GM12891 (cell line): ENCODE results near the gene SNAI3.
"Not testable (repeated sequence)": the region's sequence is repeated elsewhere in the genome, so short reads cannot be mapped to it uniquely, and the experiment has no call there.

Experiments
- DNase-seq: peaks from one replicate; pipeline ENCODE4 v3.0.0; 2011; ENCODE audit warnings: low spot score; ENCODE audit not compliant: insufficient read length
- FAIRE-seq: peaks from 2 replicates; lab custom pipeline; 2011; peaks lifted over from hg19 to GRCh38; lab: Jason Lieb, UNC
- PAX5 ChIP-seq: IDR thresholded peaks from 2 replicates; pipeline ENCODE4 v1.6.1; 2011; ENCODE audit warnings: low read length, moderate library complexity, mild to moderate bottlenecking; ENCODE audit not compliant: insufficient read depth, severe bottlenecking
- POLR2A ChIP-seq: IDR thresholded peaks from 2 replicates; pipeline ENCODE4 v1.6.1; 2011; ENCODE audit warnings: low read depth, low read length, control low read depth
- POLR2AphosphoS5 ChIP-seq: IDR thresholded peaks from 2 replicates; pipeline ENCODE4 v1.6.1; 2011; ENCODE audit warnings: low read depth, low read length, control low read depth
- POU2F2 ChIP-seq: IDR thresholded peaks from 2 replicates; pipeline ENCODE4 v1.6.1; 2011; ENCODE audit warnings: low read depth, mild to moderate bottlenecking, control low read depth, low read length, moderate library complexity
- SPI1 ChIP-seq: IDR thresholded peaks from 2 replicates; pipeline ENCODE4 v1.6.1; 2011; ENCODE audit warnings: low read depth, low read length, control low read depth
- TAF1 ChIP-seq: IDR thresholded peaks from 2 replicates; pipeline ENCODE4 v1.6.1; 2011; ENCODE audit warnings: low read depth, low read length, control low read depth

The SNAI3 gene

DNA sequence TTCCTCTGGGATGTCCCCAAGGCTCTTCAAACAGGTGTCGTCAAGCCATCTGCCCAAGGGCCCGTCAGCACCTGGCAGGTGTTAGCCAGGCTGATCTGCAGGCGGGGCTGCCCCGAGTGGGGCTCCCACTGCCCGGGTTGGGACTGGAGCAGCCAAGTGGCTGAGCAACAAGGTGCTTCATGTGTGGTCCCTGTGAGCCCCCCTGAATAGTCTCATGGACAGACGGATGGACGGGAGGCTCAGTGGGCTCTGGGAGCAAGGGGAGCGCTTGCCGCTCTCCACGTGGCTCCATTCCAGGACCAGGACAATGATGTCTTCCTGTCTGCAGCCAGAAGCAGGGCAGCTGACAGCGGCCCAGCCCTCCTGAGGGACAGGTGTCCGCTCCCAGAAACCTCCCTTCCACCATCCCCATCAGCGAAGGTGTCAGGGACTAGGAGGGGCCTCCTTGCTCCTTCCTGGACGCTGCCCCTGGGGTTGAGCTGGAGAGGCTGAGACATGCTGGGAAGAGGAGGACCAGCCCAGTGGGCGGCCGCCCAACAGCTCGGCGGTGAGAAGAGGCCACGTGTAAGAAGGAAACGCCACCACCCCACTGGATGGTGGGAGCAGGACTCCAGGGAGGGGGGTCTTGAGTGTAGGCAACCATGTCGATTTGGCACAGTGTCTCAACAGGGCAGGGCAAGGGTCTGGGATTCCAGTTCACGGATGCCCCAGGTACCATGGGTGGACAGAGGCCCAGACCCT, 9.6 kb downstream of the SNAI3 start:
- DNase-seq (no peak), FAIRE-seq (no peak)
- TF ChIP-seq POU2F2, result no peak
- TF ChIP-seq PAX5, result no peak
- no peak for TF ChIP-seq POLR2AphosphoS5
- no peak for TF ChIP-seq POLR2A
- no peak for TF ChIP-seq SPI1
- no peak for TF ChIP-seq TAF1

DNA sequence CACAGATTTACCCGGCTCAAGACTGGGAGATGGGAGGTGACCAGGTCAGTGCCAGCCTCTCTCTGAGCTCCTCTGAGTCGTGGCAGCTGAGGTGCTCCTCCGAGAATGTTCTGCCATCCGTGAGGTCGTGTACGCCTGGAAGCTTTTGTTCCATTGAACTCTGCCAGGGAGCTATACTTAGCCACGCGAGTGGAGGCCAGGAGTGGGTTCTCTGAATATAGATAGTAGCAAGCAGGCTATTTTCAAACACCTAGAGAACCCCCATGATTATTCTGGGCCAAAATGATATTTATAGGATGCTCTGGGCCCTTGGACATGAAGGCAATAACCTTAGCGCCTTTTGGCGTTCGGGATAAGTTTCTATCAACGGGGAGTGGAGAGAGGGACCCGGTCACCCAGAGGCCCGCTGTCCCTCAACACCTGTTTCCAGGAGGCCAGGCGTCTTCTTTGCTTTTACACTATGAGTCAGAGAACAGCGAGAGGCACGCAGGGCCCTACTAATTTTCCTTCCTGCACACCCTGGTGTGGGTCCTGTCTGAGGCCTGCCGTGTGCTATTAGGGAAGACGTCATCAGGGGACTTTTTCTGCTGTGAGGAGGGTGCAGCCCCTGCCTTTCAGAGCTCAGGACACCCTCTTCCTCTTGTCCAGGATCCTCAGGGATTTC, 12.5 kb downstream of the SNAI3 start:
- TF ChIP-seq POLR2AphosphoS5, result no peak
- no peak for TF ChIP-seq PAX5
- 0 out of 2 replicates have a peak, but pooled peaks have one; percentile 12 for TF ChIP-seq SPI1
- TF ChIP-seq POLR2A, result no peak
- no peak for TF ChIP-seq POU2F2
- TF ChIP-seq TAF1, result peak; percentile 18; the same call in 1 of the 2 replicates
- peak; percentile 69 for FAIRE-seq
- peak; percentile 63 for DNase-seq

DNA sequence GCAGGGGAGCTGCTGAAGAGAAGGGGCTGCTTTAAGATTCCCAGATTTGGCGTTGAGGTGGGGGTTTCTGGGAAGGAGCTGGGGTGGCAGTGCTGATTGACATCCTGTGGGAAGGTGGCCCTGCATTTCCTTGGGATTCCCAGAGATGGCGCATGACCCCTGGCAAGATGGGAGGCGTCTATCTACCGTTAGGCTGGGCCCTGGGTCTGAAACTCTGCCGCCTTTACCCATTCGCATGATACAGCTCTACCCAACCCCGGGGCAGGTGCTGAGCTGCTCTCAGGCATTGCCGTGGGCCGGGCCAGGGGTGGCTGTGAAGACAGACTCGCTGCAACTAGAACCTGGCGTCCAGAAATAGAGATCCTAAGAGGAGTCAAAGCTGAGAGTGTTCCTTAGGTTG, 13.5 kb downstream of the SNAI3 start:
- DNase-seq (no peak), FAIRE-seq (no peak)
- TF ChIP-seq POU2F2, result no peak
- TF ChIP-seq TAF1, result no peak
- TF ChIP-seq POLR2AphosphoS5, result no peak
- TF ChIP-seq PAX5, result no peak
- TF ChIP-seq SPI1, result no peak
- no peak for TF ChIP-seq POLR2A

DNA sequence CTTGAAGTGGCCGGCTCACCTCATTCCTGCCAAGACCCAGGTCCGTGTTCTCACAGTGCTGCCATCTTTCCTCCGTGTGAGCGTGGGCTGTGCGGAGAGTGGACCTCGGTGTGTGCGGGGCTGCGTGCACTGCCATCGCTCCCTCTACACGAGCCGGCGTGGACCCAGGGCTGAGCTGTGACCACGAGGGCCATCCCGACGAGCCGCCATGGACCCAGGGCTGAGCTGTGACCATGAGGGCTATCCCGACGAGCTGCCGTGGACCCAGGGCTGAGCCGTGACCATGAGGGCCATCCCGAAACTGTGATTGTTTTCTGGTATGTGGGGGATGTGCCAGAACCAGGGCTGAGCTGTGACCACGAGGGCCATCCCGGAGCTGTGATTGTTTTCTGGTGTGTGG, 14.5 kb downstream of the SNAI3 start:
- DNase-seq (no peak), FAIRE-seq (no peak)
- TF ChIP-seq POLR2A (no peak), POU2F2 (no peak), PAX5 (no peak), SPI1 (no peak), TAF1 (no peak), POLR2AphosphoS5 (no peak)

DNA sequence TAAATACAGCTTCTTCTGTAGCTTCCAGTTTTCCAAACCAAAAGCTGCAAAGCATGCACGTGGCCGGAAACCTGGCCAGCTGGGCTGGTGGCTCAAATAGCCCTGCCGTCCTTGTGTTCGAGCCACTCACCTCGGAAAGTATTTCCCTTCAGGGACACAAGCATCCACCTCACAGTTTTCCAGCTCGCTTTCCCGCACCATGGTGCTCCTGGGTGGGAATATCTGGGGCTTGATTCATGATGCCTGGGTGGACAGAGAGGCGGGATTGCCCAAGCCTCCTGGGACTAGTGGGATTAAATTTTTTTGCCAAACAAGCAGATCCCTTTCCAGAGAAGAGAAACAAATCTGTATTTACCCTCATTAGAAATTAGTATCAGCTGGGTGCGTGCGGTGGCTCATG, 16.3 kb downstream of the SNAI3 start:
- TF ChIP-seq POLR2AphosphoS5 (no peak), POU2F2 (no peak), SPI1 (no peak)
- FAIRE-seq (no peak), DNase-seq (no peak)

DNA sequence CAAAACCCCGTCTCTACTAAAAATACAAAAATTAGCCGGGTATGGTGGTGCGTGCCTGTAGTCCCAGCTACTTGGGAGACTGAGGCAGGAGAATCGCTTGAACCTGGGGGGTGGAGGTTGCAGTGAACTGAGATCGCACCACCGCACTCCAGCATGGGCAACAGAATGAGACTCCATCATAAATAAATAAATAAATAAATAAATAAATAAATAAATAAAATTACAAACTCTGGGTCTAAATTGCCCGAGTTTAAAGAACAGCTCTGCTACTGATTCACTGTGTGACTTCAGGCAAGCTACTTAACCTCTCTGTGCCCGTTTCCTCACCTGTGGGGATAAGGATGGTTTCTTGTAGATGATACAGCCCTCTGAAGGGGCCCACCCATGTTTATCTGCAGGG, 16.8 kb downstream of the SNAI3 start:
- not testable (repeated sequence) for FAIRE-seq, DNase-seq

DNA sequence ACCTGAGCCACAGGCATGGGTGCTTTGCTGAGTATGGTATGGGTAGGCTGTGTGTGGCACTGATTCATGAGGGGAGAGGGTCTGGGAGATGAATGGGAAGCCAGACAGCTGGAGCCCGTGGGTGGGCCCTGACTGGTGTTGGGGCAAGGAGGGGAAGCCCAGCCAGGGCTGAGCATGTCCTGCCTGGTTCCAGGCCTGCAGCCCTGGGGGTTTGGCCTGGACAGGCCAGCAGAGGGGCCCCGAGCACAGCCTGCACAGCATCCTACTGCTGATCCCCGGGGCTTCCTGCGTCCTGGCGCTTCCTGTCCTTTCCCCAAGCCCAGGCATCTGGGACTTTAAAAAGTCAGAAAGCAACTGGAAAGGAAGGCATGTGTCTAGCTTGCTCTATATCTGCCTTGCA, 18.8 kb downstream of the SNAI3 start:
- FAIRE-seq (no peak), DNase-seq (no peak)
- TF ChIP-seq POU2F2, result no peak
- no peak for TF ChIP-seq PAX5
- TF ChIP-seq SPI1, result no peak
- TF ChIP-seq TAF1, result no peak
- TF ChIP-seq POLR2A, result no peak
- no peak for TF ChIP-seq POLR2AphosphoS5

DNA sequence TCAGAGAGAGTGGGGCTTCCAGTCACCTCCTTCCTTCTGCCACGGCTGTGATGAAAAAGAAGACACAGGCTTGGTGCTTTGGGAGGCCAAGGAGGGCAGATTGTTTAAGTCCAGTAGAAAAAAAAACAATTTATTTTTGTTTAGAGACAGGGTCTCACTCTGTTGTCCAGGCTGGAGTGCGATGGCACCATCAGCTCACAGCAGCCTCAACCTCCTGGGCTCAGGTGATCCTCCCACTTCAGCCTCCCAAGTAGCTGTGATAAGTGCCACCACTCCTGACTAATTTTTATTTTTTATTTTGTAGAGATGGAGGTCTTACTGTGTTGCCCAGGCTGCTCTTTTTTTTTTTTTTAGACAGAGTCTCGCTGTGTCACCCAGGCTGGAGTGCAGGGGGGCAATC, 20.7 kb downstream of the SNAI3 start:
- DNase-seq (no peak), FAIRE-seq (no peak)
- TF ChIP-seq POLR2AphosphoS5 (no peak), SPI1 (no peak), POLR2A (no peak), POU2F2 (no peak), PAX5 (no peak), TAF1 (no peak)

DNA sequence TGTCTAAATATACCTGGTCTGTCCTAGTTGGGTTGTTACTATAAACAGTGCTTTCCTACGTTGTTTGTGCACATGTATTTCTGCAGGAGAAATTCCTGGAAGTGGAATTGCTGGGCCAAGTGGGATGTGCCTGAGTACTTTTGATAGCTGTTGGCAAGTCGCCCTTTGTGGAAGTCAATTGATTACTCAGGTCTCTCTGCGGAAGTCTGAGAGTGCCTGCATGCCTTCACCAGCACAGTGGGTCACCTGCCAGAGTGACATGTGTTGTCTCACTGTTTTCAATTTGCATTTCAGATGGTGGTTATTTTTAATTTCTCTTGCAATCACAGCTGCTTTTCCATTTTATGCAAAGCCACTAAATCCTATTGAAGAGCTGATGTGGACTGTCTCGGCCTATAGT, 21.2 kb downstream of the SNAI3 start:
- FAIRE-seq, result no peak
- no peak for DNase-seq
- TF ChIP-seq POLR2A, result no peak
- TF ChIP-seq TAF1, result no peak
- TF ChIP-seq SPI1, result no peak
- no peak for TF ChIP-seq POLR2AphosphoS5
- no peak for TF ChIP-seq PAX5
- TF ChIP-seq POU2F2, result no peak
